GM18505 (cell line): ENCODE measurements around the gene AGT.
"Not testable (repeated sequence)": the region's sequence is repeated elsewhere in the genome, so short reads cannot be mapped to it uniquely, and the experiment has no call there.

Source experiments
- ATAC-seq: cut with Tn5 transposase; IDR thresholded peaks from one replicate; pipeline ENCODE4 v1.9.1; 2021; ENCODE audit not compliant: unreplicated experiment
- POLR2A ChIP-seq: IDR thresholded peaks from 4 replicates; pipeline ENCODE4 v1.6.1; 2011; ENCODE audit warnings: borderline replicate concordance; ENCODE audit not compliant: insufficient read depth, insufficient read length; ENCODE audit errors: extremely low read depth

AGT gene

DNA sequence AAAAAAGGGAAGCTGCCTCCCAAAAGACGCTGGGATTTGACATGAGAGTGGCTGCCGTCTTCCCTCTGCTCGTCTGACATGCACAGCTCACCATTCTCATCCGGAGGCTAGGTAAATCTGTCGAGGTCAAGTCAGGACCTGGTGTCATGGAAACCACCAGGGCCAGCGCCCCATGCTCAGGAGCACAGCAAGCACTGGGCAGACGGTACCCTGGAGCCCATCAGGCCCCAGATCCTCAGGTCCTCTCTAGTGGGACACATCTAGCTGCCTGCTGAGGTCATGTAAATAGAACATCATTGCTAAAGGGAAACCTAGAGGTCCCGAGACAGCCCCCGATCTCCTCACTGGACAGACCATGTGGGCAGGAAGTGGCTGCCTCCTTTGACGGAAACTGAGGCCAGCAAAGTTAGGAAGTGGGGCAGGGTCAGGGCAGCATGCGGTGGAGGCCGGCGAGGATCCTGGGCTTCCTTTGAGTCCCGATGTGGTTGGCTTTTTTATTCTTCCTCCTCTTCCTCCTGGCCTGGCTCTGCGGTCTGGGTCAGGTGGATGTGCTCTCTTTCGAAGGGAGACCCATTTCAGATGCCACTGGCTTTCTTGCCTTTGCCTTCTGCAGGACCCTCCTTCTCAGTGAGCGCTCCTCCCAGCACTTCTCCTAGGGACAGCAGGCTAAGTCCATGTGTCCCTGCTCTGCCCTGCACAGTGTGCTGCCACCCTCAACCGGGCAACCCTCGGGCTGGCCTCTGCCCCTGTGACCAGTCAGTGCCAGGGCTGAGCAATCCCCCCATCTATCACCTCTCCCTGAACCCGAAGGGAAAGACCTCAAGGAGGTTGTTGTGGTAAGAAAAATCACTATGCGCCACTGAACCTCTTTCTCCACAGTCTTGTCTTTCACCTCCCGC, 5.9 kb downstream of the AGT start:
- no peak for TF ChIP-seq POLR2A
- no peak for ATAC-seq

DNA sequence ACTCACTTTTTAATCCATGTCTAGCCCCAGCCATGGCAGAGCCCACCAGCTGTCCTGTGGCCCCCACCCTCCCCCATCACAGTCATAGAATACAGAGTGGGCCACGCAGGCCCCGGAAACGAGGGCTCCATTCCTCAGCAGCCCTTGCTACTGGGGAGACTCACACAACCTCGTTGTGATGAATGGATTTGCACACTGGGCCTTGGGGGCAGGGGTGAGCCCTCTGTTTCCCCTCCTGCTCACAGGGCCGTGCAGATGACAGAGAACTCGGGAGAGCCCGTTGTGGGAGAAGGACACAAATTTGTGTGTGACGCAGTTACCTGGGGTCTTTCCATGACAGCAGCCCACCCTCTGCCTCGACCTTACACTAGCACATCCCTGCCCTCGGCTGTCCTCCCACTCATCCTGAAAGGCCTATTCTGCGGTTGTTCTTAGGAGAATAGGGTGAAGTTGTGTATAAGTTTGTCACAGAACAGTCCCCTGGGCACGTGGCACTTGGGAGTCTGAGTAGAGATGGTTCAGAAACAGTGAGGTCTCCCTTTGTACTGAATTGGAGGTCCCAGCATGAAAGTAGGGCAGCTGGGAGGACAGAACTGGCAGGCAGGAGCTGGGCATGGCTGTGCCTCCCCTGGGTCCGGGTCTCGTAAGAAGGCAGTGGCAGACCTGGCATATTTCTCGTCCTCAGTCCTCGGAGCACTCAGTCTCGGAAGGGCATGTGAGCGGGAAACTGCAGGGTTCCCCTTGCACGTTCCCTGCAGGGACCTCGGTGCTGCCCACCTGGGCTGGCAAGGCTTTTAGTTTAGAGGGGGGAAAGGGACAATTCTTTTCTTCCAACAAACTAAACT, 6.8 kb downstream of the AGT start:
- TF ChIP-seq POLR2A: no peak
- no peak for ATAC-seq

DNA sequence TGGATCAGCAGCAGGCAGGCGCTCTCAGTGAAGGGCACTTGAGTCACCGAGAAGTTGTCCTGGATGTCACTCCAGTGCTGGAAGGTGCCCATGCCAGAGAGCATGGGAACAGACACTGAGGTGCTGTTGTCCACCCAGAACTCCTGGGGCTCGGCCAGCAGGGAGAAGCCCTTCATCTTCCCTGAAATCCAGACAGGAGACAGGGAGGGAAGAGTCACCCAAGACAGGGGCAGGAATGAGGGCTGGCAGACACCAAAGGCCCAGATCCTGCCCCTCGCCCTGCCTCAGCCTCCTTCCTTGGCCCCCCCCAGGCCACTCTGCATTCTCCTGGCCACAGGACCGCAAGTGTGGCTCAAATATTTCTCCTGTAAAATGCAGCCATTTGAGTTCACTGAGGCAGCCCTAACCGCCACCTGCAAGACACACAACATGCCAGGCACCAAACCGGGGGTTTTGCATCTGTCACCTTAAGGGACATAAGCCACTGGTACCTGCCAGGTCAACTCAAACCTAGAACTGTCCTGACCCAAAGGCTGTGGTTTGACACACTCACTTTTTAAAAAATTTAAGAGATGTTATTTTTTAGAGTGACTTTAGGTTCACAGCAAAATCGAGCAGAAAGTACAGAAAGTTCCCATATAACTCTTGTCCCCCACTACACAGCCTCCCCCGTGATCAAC, 7.8 kb downstream of the AGT start:
- no peak for ATAC-seq
- TF ChIP-seq POLR2A: no peak

DNA sequence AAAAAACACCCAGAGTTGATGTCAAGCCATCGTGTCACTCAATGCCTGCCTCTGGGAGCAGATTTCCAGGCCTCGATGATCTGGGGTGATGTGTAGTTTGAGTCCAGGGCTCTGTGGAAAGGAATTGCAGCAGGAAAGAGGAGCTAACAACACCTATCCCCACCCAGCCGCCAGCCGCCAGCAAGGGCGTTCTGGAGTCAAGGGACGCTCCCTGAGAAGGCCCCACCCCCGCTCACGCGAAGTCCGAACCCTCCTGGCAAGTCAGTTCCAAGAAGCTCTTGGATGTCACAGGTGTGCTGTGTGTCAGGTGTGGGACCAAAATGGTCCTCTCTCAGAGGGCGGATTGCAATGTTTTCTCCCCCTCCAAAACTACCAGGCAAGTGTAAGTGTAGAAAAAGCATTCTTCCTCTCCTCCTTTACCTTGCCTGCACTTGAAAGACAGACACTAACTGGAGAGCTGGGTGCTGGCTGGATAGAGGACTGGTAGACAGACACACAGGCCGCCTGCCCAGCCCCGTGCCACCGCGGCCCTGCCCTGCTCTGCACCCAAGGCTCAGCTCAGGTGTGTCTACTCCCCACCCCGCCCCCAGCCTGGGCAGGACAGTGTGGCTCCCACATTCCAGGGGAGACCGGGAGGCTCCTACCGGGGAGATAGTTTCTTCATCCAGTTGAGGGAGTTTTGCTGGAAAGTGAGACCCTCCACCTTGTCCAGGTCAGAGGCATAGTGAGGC, 8.5 kb downstream of the AGT start:
- no peak for ATAC-seq
- no peak for TF ChIP-seq POLR2A

DNA sequence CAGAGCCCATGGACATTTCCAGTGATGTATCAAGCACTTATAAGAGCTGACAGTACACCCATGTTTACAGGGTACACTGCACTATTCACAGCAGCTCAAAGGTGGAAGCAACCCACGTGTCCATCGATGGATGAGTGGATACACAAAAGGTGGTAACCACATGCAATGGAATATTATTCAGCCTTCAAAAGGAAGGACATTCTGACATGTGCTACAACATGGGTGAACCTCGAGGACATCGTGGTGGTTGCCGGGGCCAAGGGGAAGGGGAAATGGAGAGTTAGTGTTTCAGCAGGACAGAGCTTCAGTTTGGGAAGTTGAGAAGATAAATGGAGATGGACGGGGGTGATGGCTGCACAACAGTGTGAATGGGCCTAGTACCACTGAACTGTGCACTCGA, 9.1 kb downstream of the AGT start:
- ATAC-seq: no peak
- no peak for TF ChIP-seq POLR2A

DNA sequence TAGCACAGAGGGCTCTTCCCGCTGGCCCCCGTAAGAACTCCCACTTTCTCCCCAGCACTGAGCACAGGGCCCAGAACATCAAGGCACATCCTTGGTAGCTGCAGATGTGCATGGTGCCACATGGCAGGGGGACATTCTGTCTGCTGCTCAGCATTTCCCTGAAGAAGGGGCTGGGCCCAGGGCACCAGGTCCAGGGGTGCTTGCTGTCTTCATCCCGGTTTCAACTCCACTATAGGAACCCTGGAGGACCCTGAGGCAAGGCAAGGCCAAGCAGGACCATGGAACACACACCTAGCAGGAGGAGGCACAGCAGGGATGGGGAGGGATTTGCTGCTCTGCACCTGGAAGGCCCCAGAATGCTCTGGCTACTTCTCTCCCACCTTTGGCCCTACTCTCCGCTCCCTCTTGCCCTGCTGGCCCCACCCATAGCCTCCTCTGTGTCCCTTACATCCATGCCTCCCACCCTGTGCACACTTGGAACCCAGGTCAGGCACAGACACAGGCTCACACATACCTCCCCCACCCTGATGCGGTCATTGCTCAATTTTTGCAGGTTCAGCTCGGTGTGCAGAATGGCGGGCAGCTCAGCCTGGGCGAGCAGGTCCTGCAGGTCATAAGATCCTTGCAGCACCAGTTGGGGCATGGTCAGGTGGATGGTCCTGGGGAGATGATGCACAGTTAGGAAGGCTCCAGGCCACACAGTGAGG, 10.1 kb downstream of the AGT start:
- no peak for TF ChIP-seq POLR2A
- ATAC-seq: no peak

DNA sequence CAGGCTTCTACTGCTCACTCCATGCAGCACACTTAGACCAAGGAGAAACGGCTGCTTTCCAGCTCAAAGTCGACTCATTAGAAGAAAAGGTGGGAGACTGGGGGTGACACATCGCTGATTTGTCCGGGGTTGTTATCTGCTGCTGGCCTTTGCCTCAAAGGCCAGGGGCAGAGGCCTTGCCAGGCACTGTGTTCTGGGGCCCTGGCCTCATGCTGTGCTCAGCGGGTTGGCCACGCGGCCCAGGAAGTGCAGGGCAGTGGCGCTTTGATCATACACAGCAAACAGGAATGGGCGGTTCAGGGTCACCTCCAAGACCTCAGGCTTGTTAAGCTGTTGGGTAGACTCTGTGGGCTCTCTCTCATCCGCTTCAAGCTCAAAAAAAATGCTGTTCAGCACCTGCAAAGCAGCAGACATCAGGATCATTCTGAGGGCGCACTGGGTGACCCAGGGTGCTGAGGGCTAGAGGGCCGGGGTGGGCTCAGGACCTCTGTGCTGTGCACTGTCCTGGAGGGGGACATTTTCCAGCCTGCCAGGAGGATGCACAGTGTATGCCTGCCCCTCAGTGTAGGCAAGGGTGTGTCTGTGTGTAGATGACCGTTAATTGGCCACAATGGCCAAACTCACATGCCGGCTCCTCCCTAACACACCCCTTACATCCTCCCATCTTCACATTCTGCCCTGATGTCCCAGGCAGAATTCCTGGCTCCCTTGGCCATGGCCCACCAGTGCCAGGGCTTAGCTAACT, 10.8 kb downstream of the AGT start:
- no peak for ATAC-seq
- TF ChIP-seq POLR2A: no peak

DNA sequence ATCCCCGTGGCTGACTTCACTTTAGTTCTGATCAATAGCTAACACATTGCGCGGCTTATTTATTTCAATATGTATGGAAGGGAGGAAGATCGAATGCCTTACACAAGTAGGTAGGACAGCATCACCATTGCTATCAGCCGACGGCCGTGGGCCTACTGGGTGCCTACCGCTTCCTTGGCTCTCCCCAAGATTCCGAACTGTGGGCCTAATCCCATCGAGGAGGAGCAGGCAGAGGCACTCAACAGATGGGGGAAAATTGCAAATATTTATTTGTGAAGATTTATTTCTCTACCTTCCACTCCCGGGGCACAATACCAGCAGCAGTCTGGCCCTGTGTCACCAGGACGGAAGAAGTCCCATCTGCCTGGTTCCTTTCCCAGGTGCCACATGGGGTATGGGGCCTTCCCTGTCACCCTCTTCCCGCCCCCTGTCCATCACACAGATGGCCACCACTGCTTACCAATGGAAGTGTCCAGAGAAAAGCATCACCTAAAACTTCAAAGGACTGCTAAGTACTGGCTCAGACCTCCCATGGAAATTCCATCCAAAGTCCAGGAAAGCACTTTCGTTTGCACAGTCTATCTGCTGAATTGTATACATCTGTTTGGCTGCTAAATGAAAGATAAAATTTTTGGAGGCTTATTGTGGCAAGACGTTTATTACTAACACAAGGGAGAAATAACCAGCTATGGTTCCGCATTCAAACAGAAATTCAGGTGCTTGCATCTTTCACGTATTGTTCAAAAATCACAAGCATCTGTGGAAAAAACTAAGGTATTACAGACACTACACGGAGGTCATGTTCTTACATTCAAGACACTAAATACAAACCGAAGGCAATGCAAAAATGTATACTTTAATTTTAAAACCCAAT, 11.8 kb downstream of the AGT start:
- no peak for ATAC-seq
- TF ChIP-seq POLR2A: no peak

DNA sequence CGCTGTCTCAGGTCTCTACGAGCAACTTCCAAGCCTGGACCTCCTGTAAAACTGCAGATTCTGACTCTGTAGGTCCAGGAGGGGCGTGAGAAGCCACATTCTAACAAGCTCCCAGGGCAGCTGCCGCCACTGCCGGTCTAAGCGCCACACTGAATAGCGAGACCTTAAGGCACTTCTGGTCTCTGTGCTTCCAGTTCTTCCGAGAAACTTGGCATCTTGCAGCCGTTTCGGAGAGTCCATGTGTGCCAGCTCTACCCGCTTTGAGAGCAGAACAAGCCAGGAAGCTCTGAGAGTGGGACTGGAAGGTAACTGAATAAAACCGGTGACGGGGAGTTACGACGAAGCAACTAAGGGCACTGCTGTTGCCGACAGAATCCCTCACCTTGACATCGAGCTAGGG, 12.5 kb downstream of the AGT start:
- no peak for ATAC-seq

DNA sequence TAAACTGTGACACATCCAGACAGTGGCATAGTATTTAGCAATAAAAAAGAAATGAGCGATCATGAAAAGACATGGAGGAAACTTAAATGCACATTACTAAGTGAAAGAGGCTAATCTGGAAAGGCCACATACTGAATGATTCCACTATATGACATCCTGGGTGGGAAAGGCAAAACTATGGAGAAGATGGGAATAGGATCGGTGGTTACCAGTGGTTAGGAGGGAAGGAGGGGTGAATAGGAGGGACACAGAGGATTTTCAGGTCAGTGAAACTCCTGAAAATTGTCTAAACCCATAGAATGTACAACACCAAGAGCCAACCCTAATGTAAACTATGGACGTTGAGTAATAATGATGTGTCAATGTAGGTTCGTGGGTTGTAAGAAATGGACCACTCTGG, 13.8 kb downstream of the AGT start:
- ATAC-seq: no peak
- no peak for TF ChIP-seq POLR2A

More for the DNA sequence above, 12.5 kb downstream of the AGT start:
- TF ChIP-seq POLR2A: no peak

DNA sequence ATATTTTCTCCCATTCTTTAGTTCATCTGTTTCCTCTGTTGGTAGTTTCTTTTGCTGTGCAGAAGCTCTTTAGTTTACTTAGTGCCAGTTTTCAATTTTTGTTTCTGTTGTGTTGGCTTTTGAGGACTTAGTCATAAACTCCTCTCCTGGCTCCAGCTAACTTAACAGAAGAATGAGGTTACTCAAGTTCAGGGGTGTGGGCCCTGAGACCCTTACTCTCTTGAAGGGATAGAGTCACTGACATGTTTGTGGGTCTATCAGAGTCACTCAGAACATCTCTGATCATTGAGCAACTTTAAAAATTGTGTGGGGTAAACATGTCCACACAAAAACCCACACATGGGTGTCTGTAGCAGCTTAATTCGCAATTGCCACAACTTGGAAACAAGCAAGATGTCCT, 14.2 kb downstream of the AGT start:
- no peak for TF ChIP-seq POLR2A

DNA sequence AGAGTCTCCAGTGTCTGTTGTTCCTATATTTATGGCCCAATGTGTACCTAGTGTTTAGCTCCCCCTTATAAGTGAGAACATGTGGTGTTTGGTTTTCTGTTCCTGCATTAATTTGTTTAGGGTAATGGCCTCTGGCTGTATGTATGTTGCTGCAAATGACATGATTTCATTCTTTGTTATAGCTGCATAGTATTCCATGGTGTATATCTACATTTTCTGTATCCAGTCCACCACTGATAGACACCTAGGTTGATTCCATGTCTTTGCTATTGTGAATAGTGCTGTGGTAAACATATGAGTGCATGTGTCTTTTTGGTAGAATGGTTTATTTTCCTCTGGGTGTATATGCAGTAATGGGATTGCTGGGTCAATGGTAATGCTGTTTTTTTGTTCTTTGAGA, 15.0 kb downstream of the AGT start:
- not testable (repeated sequence) for ATAC-seq

More for the DNA sequence above, 14.2 kb downstream of the AGT start:
- no peak for ATAC-seq
